Transverse colon (tissue), 3 donors: ENCODE measurements around the gene ACACA.

Source experiments
- CTCF ChIP-seq, 5 experiments: fragments of 200-600 bp in 3 of 5; fragments of 450-650 bp in 2 of 5; sonication (generic) in 3 of 5; IDR thresholded peaks; 1 replicate in 2 of 5; 2 replicates in 3 of 5; pipeline ENCODE4 v1.5.1; 2016 to 2017; ENCODE audit warnings: antibody characterized with exemption in 5 of 5, inconsistent platforms in 3 of 5, mild to moderate bottlenecking in 2 of 5, moderate library complexity in 1 of 5
- EP300 ChIP-seq: sonication (generic); formaldehyde crosslinking; IDR thresholded peaks from one replicate; pipeline ENCODE4 v1.6.1; 2017; ENCODE audit warnings: antibody characterized with exemption, low read depth

- no peak for TF ChIP-seq EP300
- TF ChIP-seq CTCF (IDR thresholded peaks at IDR 0.05): no peak
Observed at GRCh38 chr17:37299257-37299980, 107.2 kb downstream of the ACACA start.
